Activated CD4-positive, alpha-beta T cell treated with anti-CD3 and anti-CD28 coated beads, Interleukin-2, Interleukin-6, amounts not matched to agents 100 ng/mL and 50 ng/mL, durations not matched to agents 16 hours and 8 hours (primary cell): ENCODE measurements around the gene KIF17.
"Not testable (repeated sequence)": the region's sequence is repeated elsewhere in the genome, so short reads cannot be mapped to it uniquely, and the experiment has no call there.

Source experiments
- DNase-seq: peaks from one replicate; pipeline ENCODE4 v3.0.0-alpha.2; 2020

KIF17 gene

GRCh38 chr1:20726932-20727745 is 9.3 kb upstream of the KIF17 start:
- no peak for DNase-seq

GRCh38 chr1:20726118-20726911 is 8.5 kb upstream of the KIF17 start:
- DNase-seq: no peak

- DNase-seq: no peak
Measured at GRCh38 chr1:20725189-20726117, 7.6 kb upstream of the KIF17 start.

GRCh38 chr1:20724364-20725188 is 6.8 kb upstream of the KIF17 start:
- DNase-seq: no peak

GRCh38 chr1:20723537-20724363 is 5.9 kb upstream of the KIF17 start:
- DNase-seq: no peak

GRCh38 chr1:20723159-20723536 is 5.3 kb upstream of the KIF17 start:
- no peak for DNase-seq

- no peak for DNase-seq
Measured at GRCh38 chr1:20721117-20722061, 3.6 kb upstream of the KIF17 start.

- DNase-seq: no peak
Measured at GRCh38 chr1:20720631-20721091, 2.9 kb upstream of the KIF17 start.

- DNase-seq: no peak
Measured at GRCh38 chr1:20719871-20720620, 2.2 kb upstream of the KIF17 start.

GRCh38 chr1:20719261-20719660 is 1.5 kb upstream of the KIF17 start:
- no peak for DNase-seq

GRCh38 chr1:20718343-20718882 is 606 bp upstream of the KIF17 start:
- not testable (repeated sequence) for DNase-seq

GRCh38 chr1:20716232-20716631 is 1.6 kb downstream of the KIF17 start:
- DNase-seq: no peak

GRCh38 chr1:20715406-20715805 is 2.4 kb downstream of the KIF17 start:
- no peak for DNase-seq

- DNase-seq: no peak
Measured at GRCh38 chr1:20713440-20713839, 4.4 kb downstream of the KIF17 start.

GRCh38 chr1:20712215-20712577 is 5.6 kb downstream of the KIF17 start:
- no peak for DNase-seq

GRCh38 chr1:20711285-20712214 is 6.3 kb downstream of the KIF17 start:
- DNase-seq: no peak

GRCh38 chr1:20710469-20711284 is 7.1 kb downstream of the KIF17 start:
- no peak for DNase-seq
